HG03280 (cell line): ENCODE results near the gene PLXDC1.

Experiments used
- ATAC-seq: cut with Tn5 transposase; IDR thresholded peaks from one replicate; pipeline ENCODE4 v1.9.1; 2021; ENCODE audit warnings: mild to moderate bottlenecking, moderate library complexity; ENCODE audit not compliant: unreplicated experiment

PLXDC1 gene

GRCh38 chr17:39018267-39019134, 132.9 kb downstream of the PLXDC1 start:
- no peak for ATAC-seq

DNA sequence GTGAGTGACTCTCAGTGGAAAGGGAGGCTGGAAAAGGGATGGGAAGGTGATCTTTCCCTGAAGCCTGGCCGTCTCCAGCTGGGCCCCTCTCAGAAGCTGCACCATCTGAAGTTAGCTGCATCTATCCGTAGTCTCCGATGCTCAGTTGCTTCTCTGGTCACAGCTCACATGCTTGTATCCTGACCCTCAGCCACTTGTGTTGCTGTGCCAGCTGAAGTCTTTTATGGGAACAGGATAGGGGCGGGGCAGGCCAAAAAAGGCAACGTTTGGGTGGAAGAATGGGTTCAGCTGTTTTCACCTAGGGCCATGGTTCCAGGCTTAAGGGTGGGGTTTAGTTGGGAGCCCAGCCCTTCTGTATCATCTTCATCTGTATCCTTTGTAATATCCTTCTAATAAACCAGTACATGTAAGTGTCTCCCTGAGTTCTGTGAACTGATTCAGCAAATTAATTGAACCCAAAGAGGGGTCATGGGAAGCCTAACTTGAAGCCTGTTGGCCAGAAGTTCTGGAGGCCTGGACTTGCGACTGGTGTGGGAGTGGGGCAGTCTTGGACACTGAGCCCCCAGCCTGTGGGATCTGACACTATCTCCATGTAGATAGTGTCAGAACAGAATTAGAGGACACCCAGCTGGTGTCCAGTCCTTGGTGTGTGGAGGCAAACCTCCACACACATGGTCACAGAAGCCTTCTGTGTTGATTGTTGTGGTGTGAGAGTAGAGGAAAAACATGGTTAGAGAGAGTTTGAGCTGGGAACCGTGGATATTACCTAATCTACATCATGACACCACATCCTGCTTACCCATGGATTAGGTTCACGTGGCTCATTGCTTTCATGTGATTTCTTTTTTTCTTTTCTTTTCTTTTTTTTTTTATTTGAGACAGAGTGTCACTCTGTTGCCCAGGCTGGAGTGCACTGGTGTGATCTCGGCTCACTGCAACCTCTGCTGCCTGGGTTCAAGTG, 135.0 kb downstream of the PLXDC1 start:
- no peak for ATAC-seq

DNA sequence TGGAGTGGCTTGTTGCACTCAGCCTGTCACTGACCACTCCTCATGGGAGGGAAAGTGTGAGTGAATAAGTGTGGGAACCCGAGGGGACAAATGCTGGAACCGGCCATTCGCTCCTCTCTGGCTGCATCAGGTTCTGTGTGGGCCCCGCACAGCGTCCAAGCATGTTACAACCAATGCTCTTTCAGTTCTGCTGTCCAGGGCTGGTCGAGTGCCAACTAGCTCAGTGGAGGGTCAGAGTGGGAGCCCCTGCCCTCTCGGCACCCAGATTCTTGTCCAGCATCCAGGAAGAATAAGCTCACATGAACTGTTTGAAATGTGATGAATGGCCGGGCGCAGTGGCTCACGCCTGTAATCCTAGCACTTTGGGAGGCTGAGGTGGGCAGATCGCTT, 135.9 kb downstream of the PLXDC1 start:
- no peak for ATAC-seq

DNA sequence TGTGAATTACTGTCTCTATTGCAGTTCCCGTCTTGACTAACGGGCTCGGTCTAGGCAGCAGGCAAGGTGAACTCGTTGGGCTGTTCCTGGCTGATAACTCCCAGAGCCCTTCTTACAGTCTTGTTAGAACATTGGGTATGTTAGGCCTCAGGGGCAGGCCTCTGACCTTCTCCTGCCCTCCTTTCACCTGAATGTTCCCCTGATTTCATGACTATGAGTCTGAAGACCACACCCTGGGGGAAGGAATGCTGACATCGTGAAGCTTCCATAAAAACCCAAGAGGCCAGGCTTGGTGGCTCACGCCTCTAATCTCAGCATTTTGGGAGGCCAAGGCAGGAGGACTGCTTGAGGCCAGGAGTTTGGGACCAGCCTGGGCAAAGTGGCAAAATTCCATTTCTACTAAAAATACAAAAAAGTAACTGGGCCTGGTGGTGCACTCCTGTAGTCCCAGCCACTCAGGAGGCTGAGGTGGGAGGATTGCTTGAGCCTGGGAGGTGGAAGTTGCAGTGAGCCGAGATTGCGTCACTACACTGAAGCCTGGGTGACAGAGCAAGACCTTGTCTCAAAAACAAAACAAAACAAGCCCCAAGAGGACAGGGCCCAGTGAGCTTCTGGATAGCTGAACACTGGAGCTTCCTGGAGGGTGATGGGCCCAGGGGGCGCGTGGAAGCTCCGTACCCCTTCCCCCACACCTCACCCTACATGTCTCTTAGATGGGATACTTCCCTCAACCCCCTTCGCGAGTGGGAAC, 136.5 kb downstream of the PLXDC1 start:
- no peak for ATAC-seq

DNA sequence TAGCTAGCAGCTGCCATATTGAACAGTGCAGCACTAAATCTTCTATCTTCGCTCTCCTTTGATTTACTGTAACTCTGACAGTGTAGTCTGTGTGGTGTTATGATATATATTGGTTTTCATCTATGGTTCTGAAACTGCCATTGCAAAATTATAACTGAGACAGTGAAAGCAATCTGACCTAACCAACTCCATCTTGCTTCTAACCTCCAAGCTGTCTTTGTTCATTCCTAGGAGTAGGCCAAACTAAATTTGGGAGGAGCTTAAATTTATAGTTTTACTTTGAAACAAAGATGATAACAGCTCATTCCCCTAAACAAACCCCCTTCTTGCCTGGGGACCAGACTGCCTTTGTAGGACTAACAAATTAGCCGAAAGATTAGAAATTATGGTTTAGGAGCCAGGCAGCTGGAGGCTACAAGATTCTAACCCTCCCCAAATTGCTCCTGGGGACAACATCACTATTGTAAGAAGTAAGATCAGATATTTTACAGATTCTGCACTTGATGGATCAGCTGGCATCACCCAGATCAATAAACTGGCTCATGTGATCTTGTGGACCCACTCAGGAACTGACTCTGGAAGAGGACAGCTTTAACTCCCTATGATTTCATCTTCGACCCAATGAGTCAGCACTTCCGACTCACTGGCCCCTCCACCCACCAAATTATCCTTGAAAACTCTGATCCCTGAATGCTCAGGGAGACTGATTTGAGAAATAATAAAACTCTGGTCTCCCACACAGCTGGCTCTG, 137.2 kb downstream of the PLXDC1 start:
- ATAC-seq, result no peak
